Activated T-helper 1 cell treated with Interleukin-2 at 50 U/mL for 16 hours (primary cell): ENCODE data around the gene HIC1.

Experiments
- DNase-seq: peaks from one replicate; pipeline ENCODE4 v3.0.0-alpha.2; 2020; ENCODE audit warnings: low read depth

The HIC1 gene

GRCh38 chr17:2060385-2060658 is 5.4 kb downstream of the HIC1 start:
- no peak for DNase-seq

- DNase-seq: no peak
These were observed 6.0 kb downstream of the HIC1 start for GRCh38 chr17:2060681-2061440.

DNA sequence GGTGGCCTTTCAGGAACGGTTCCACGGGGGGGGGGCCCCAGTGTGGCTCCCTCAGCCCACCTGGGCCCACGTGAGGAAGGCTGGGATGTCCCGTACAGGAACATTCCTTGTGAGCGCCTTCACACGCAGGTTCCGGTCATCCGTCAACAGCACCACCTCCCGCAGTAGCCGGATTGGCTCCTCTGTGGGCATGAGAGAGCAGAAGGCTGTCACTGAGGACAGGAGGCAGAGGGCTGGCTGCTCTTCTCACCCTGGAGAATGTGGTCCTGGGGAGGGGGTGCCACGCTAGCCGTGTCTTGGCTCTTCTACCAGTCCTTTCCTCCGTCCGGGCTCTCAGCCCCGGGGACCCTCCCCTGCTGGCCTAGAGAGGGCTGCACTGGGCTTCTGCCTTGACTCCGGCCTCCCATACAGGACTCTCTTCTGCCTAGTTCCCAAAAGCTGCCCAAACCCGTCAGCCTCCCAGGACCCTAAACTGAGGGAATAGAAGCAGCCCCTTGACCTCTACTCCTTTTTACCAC is 6.6 kb downstream of the HIC1 start:
- no peak for DNase-seq

GRCh38 chr17:2062571-2063183 is 7.8 kb downstream of the HIC1 start:
- DNase-seq: no peak

GRCh38 chr17:2063261-2064146 is 8.6 kb downstream of the HIC1 start:
- DNase-seq: no peak

DNA sequence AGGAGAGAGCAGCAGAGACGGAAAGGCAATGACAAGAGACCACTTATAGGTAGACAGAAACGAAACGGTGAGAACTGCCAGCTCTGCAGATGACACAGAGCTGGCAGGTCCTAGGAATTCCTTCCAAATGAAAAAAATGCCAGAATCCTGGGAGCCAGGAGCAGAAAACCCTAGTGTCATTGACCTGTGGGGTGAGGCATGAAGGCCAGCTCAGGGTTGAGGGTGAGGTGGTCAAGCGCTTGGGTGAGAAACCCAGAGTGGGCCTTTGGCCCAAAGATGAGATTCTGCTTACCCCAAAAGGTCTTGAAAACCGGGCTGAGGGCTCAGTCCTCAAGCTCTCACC is 9.2 kb downstream of the HIC1 start:
- no peak for DNase-seq

GRCh38 chr17:2064520-2064971 is 9.6 kb downstream of the HIC1 start:
- no peak for DNase-seq

GRCh38 chr17:2064980-2065785 is 10.3 kb downstream of the HIC1 start:
- no peak for DNase-seq

- no peak for DNase-seq
These were observed 11.1 kb downstream of the HIC1 start for GRCh38 chr17:2065949-2066400.

DNA sequence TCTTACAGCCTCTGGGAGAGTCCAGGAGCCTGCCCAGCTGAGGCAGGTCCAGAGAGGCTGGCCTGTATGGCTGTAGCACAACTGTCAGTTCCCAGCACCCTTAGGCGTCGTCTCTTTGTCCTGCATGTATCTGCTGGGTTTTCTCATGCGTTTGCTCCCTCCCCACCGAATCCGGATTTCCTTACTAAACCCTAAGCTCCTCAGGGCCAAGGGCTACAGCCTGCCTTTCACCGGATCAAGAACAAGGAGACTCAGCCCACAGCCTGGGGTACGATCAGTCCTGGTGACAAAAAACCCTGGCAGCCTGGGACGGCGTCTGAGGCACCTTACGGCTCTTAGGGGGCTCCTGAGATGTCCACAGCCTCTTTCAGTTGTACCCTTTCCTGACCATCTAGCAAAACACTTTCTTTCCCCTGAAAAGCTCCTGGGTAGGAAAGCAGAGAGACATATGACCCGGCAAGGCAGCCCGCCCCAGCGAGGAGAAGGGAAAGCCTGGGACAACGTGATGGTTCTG is 12.2 kb downstream of the HIC1 start:
- no peak for DNase-seq

DNA sequence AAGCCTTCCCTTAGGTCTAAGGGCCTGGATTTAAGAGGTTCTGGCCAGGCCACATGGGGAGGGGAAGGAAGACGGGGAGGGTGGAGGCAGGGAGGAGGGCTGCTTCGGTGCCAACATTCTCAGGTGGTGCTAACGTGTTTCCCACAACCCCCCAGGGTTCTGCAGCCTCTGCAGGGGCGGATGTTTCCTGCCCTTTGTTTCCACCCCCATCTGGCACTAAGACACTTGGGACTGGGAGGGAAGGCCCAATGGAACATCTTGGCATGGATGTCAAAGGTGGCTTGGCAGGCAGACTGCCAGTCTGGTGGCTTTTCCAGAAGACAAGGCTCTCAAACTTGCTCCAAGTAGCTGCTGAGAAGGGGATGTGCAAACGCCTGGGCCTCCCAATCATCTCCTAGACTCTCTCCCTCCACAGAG is 12.7 kb downstream of the HIC1 start:
- no peak for DNase-seq

DNA sequence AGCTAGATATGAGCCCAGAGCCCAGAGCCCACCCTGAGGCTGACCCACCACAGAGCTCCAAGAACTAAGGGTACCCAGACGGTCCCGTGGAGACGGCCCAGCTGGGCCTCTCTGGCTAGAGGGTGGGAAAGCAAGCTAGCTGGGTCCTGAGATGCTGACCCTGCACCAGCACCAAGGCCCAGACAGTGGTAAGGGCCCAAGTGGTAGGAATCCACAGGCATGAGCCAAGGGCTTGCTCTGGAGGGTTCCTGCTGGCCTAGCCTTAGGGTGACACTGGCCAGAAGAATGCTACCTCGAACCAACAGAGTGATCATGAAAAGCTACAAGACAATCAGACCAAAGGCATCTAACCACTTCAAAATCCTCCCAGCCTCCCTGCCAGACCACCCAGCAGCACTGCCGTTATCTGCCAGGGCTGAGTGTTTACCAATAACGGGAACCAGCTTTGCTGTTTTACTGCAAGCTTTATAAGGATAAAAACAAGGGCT is 13.2 kb downstream of the HIC1 start:
- no peak for DNase-seq

GRCh38 chr17:2068519-2069051 is 13.7 kb downstream of the HIC1 start:
- no peak for DNase-seq

- no peak for DNase-seq
These were observed 15.5 kb downstream of the HIC1 start for GRCh38 chr17:2070241-2071023.

DNA sequence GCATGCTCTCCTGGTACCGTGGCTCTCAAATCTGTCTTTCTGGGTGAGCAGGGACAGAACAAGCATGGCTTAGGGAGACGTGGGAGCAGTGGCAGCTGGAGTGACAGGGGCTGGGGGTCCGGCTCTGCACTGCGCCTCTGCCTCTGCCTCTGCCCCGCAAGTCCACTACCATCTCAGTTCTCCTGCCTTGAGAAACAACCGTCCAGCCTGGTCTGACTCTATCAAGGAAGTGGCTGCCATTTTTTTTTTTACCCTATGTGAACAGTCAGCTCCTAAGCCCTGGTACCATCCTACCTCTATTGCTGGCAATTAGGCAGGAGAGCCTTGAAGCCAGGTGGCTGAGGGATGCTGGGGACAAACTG is 16.1 kb downstream of the HIC1 start:
- DNase-seq: no peak

DNA sequence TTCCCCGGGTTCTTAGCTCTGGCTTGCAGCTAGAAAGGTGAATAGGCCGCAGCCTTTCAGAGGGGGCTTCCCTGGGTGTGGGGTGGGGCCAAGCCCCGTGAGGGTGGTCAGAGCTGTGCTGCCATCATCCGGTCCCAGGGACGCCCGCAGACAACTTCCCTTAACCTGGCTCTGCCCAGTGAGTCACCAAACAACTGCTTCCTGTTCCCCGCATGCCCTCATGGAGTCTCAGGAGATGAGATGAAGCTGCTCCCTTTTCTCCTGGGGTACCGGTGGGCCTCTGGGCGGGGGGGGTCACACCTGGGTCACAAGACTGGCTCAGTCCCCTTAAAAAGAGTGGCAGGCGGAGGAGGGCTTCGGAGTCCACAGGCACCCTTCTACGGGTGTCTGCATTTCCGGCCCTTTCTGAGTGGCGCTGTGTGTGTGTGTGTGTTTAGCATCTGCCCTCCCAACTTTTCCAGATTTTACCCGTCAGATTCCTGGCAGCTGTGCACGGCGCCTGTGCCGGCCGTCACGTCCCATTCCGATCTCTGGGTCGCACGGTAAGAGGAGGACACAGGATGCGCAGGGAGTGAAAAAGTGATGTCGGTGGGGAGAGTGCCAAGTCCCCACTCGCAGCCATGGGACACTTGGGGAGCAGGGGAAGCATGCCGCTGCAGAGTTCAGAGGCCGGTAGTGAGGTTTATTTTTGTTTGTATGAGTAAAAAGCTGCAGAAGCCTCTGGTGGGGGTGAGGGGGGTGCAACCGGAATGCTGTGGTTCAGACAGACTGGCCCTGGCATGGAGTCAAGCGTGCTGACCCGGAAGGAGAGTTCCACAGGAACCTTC is 16.8 kb downstream of the HIC1 start:
- no peak for DNase-seq

GRCh38 chr17:2074919-2075318 is 20.0 kb downstream of the HIC1 start:
- DNase-seq: no peak

DNA sequence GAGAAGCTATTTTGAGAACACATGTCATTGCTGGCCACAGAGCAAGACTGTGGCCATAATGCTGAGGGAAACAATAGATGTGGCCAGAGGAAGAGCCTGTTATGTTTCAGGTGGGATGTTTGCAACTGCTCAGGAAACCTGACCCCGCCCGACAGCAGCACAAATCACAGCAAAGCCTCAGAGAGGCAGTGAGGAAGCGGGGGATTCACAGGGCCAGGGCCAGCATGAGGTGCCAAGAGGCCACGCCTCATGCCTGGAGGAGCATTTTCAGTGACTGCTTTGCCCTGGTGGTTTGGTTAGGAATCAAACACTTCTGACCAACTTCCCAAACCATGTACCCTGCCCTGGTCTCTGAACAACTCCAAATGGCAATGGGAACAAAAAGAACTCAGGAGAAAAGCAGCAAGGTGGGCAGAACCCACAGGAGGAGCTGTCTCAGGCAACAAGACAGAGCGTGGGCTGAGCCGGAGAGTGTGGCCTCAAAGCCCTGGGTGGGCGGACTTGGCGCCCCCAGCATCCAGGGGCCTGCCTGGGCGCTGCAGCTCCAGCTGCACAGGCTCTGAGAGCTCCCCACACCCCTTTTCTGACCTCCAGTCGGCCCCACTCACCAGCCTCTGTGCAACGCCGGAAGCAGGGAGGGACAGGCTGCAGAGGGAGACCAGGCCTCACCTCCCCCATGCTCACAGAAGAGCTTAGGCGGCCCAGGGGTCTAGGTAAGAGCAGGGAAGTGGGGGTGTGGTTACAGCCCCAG is 20.6 kb downstream of the HIC1 start:
- DNase-seq: no peak
